H9 (cell line): Measurements from ENCODE around the gene FOXN4. TPM values are rescaled to one million over a fixed set of nuclear protein-coding genes. Genes with fewer than 3 reads are reported as not detected.

Source experiments
- DNase-seq: peaks from one replicate; pipeline ENCODE4 v3.0.0-alpha.2; 2017
- H2AFZ ChIP-seq: one replicate; pipeline ENCODE4 v1.6.1; 2013; ENCODE audit warnings: mild to moderate bottlenecking, low read length, control low read depth, moderate library complexity
- H2AK5ac ChIP-seq: 2 replicates; pipeline ENCODE4 v1.6.1; 2013; ENCODE audit warnings: low read length, control low read depth, mixed read lengths; ENCODE audit not compliant: insufficient read length
- H2BK120ac ChIP-seq: one replicate; pipeline ENCODE4 v1.6.1; 2013; ENCODE audit warnings: low read depth, mild to moderate bottlenecking, low read length, control low read depth, inconsistent platforms; ENCODE audit not compliant: poor library complexity, severe bottlenecking
- H2BK12ac ChIP-seq: 2 replicates; pipeline ENCODE4 v1.6.1; 2013; ENCODE audit warnings: low read length, control low read depth, mixed read lengths, low read depth; ENCODE audit not compliant: insufficient read length
- H2BK15ac ChIP-seq: 2 replicates; pipeline ENCODE4 v1.6.1; 2013; ENCODE audit warnings: low read depth, low read length, control low read depth
- H2BK20ac ChIP-seq: one replicate; pipeline ENCODE4 v1.6.1; 2013; ENCODE audit warnings: low read depth, mild to moderate bottlenecking, low read length, control low read depth, inconsistent platforms; ENCODE audit not compliant: poor library complexity, severe bottlenecking
- H2BK5ac ChIP-seq: 2 replicates; pipeline ENCODE4 v1.6.1; 2013; ENCODE audit warnings: low read length, control low read depth, mixed read lengths; ENCODE audit not compliant: insufficient read length
- H3K14ac ChIP-seq: 2 replicates; pipeline ENCODE4 v1.6.1; 2013; ENCODE audit warnings: low read length, control low read depth; ENCODE audit not compliant: insufficient read depth
- H3K18ac ChIP-seq: 2 replicates; pipeline ENCODE4 v1.6.1; 2013; ENCODE audit warnings: low read depth, mild to moderate bottlenecking, mixed read lengths, low read length, control low read depth; ENCODE audit not compliant: insufficient read length
- H3K23ac ChIP-seq: 2 replicates; pipeline ENCODE4 v1.6.1; 2013; ENCODE audit warnings: low read length, control low read depth, mixed read lengths, low read depth; ENCODE audit not compliant: insufficient read length
- H3K23me2 ChIP-seq: 2 replicates; pipeline ENCODE4 v1.6.1; 2013; ENCODE audit warnings: low read depth, mild to moderate bottlenecking, mixed read lengths, low read length, control low read depth; ENCODE audit not compliant: insufficient read length, poor library complexity, severe bottlenecking
- H3K27ac ChIP-seq: 2 replicates; pipeline ENCODE4 v1.5.1; 2013; ENCODE audit warnings: low read length, control low read depth, mixed read lengths, low read depth; ENCODE audit not compliant: insufficient read length
- H3K27me3 ChIP-seq: 2 replicates; pipeline ENCODE4 v1.6.1; 2013; ENCODE audit warnings: low read length, control low read depth, inconsistent platforms; ENCODE audit not compliant: insufficient read depth
- H3K4ac ChIP-seq: 2 replicates; pipeline ENCODE4 v1.6.1; 2013; ENCODE audit warnings: low read depth, mild to moderate bottlenecking, control low read depth, inconsistent platforms, low read length, moderate library complexity
- H3K4me1 ChIP-seq: 2 replicates; pipeline ENCODE4 v1.6.1; 2013; ENCODE audit warnings: low read length, control low read depth, inconsistent platforms; ENCODE audit not compliant: insufficient read depth
- H3K4me2 ChIP-seq: 2 replicates; pipeline ENCODE4 v1.6.1; 2013; ENCODE audit warnings: low read length, control low read depth, mixed read lengths; ENCODE audit not compliant: insufficient read length, insufficient read depth
- H3K56ac ChIP-seq: 2 replicates; pipeline ENCODE4 v1.6.1; 2013; ENCODE audit warnings: low read depth, mild to moderate bottlenecking, mixed read lengths, low read length, control low read depth; ENCODE audit not compliant: insufficient read length
- H3K79me1 ChIP-seq: 2 replicates; pipeline ENCODE4 v1.6.1; 2013; ENCODE audit warnings: low read depth, mild to moderate bottlenecking, moderate library complexity, low read length, control low read depth, inconsistent platforms; ENCODE audit not compliant: insufficient read depth, poor library complexity, severe bottlenecking
- H3K79me2 ChIP-seq: 2 replicates; pipeline ENCODE4 v1.6.1; 2013; ENCODE audit warnings: low read length, control low read depth, inconsistent platforms; ENCODE audit not compliant: insufficient read depth
- H3K9ac ChIP-seq: 2 replicates; pipeline ENCODE4 v1.6.1; 2013; ENCODE audit warnings: low read length, control low read depth, mixed read lengths; ENCODE audit not compliant: insufficient read length; ENCODE audit errors: extremely low read depth
- H3K9me3 ChIP-seq: one replicate; pipeline ENCODE4 v1.6.1; 2013; ENCODE audit warnings: low read depth, low read length, inconsistent platforms; ENCODE audit not compliant: control insufficient read depth
- H3T11ph ChIP-seq: one replicate; pipeline ENCODE4 v1.6.1; 2013; ENCODE audit warnings: mild to moderate bottlenecking, low read length, control low read depth, inconsistent platforms
- H4K20me1 ChIP-seq: one replicate; pipeline ENCODE4 v1.6.1; 2013; ENCODE audit not compliant: control insufficient read depth, insufficient read length, insufficient read depth
- H4K5ac ChIP-seq: 2 replicates; pipeline ENCODE4 v1.6.1; 2013; ENCODE audit warnings: low read depth, mild to moderate bottlenecking, mixed read lengths, low read length, control low read depth; ENCODE audit not compliant: insufficient read length
- H4K8ac ChIP-seq: replicated peaks from 2 replicates; pipeline ENCODE4 v1.6.1; 2013; ENCODE audit warnings: low read length, control low read depth, mixed read lengths, low read depth; ENCODE audit not compliant: insufficient read length
- H4K91ac ChIP-seq: 2 replicates; pipeline ENCODE4 v1.6.1; 2013; ENCODE audit warnings: low read depth, mild to moderate bottlenecking, moderate library complexity, mixed read lengths, low read length, control low read depth; ENCODE audit not compliant: insufficient read length
- H3K27ac Mint-ChIP-seq, 3 experiments: 2 replicates in 2 of 3; 3 replicates in 1 of 3; pipeline ENCODE4 v1.8.0; 2020 to 2021; ENCODE audit warnings: mixed read lengths in 3 of 3, mild to moderate bottlenecking in 1 of 3, moderate library complexity in 1 of 3
- H3K27me3 Mint-ChIP-seq: 2 replicates; pipeline ENCODE4 v1.8.0; 2021; ENCODE audit warnings: low read depth, mild to moderate bottlenecking, moderate library complexity, mixed read lengths
- H3K36me3 Mint-ChIP-seq, 3 experiments: 2 replicates in 2 of 3; 3 replicates in 1 of 3; pipeline ENCODE4 v1.8.0; 2020 to 2021; ENCODE audit warnings: low read depth in 3 of 3, mixed read lengths in 3 of 3; ENCODE audit not compliant: insufficient read depth in 1 of 3
- H3K4me1 Mint-ChIP-seq, 2 experiments: 2 replicates each; pipeline ENCODE4 v1.8.0; 2020; ENCODE audit warnings: mixed read lengths in 2 of 2
- H3K4me3 Mint-ChIP-seq, 2 experiments: 2 replicates in 1 of 2; 3 replicates in 1 of 2; pipeline ENCODE4 v1.8.0; 2020 to 2021; ENCODE audit warnings: mild to moderate bottlenecking in 2 of 2, mixed read lengths in 2 of 2, moderate library complexity in 1 of 2
- H3K9me3 Mint-ChIP-seq, 2 experiments: 2 replicates in 1 of 2; 3 replicates in 1 of 2; pipeline ENCODE4 v1.8.0; 2020; ENCODE audit warnings: mild to moderate bottlenecking in 2 of 2, mixed read lengths in 2 of 2, moderate library complexity in 1 of 2
- WGBS: extraction: QIAGEN DNeasy Blood & Tissue Kit; methylation state at CpG from one replicate; pipeline ENCODE4 v1.1.7; 2013; ENCODE audit warnings: missing lambda C conversion rate, low lambda C conversion rate, mixed read lengths; ENCODE audit not compliant: insufficient read length; ENCODE audit errors: extremely low coverage; 5-methylcytosine and 5-hydroxymethylcytosine counted together
- total RNA-seq: library from RNA; stranded (reverse); gene quantifications from 2 replicates; pipeline ENCODE4 v1.2.1, GENCODE V29; 2021
- TF ChIP-seq, protein P1 (sequence below): fragments of 200-600 bp; sonication (generic); conservative IDR thresholded peaks from 3 replicates; pipeline ENCODE4 v1.8.0; 2021; ENCODE audit warnings: antibody characterized with exemption, mild to moderate bottlenecking

FOXN4 gene
- total RNA-seq, 1 experiment from 2014 or later, result 0.39 TPM

DNA sequence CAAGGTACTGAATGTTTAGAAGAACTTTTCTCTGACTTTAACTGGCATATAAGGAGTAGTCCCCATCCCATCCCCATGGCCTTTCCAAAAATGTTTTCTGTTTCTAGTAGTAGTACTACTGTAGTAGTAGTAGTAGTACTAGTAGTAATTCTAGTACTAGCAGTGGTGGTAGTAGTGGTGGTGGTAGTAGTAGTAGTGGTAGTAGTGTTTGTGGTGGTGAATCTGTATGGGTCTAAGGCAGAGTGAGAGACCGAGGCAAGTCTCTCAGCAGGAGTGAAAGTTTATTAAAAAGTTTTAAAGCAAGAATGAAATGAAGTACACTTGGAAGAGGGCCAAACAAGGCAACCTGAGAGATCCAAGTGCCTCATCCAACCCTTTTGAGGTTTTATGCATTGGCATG is 58.6 kb downstream of the FOXN4 start:
- H3K36me3 Mint-ChIP-seq, result peaks cover 7 to 30% (median 25%) of the 10 kb centered on the region in 3 experiments; a peak in 6 of 7 replicates

More for the DNA sequence above, 58.6 kb downstream of the FOXN4 start:
- no peak overlapping the region for H4K91ac ChIP-seq
- H3K9ac ChIP-seq, result no peak overlapping the region
- H4K8ac ChIP-seq, result no peak overlapping the region
- no peak overlapping the region for H3K4ac ChIP-seq
- no peaks in the 10 kb centered on the region for H3K4me1 ChIP-seq
- no peak overlapping the region for H3K23ac ChIP-seq
- H2BK12ac ChIP-seq, result no peak overlapping the region
- TF ChIP-seq, protein P1, sequence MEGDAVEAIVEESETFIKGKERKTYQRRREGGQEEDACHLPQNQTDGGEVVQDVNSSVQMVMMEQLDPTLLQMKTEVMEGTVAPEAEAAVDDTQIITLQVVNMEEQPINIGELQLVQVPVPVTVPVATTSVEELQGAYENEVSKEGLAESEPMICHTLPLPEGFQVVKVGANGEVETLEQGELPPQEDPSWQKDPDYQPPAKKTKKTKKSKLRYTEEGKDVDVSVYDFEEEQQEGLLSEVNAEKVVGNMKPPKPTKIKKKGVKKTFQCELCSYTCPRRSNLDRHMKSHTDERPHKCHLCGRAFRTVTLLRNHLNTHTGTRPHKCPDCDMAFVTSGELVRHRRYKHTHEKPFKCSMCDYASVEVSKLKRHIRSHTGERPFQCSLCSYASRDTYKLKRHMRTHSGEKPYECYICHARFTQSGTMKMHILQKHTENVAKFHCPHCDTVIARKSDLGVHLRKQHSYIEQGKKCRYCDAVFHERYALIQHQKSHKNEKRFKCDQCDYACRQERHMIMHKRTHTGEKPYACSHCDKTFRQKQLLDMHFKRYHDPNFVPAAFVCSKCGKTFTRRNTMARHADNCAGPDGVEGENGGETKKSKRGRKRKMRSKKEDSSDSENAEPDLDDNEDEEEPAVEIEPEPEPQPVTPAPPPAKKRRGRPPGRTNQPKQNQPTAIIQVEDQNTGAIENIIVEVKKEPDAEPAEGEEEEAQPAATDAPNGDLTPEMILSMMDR, result no peak
- Mint-ChIP-seq H3K27me3 (no peaks in the 10 kb centered on the region), H3K4me1 (no peaks in the 10 kb centered on the region), H3K27ac (no peak overlapping the region), H3K4me3 (no peak overlapping the region), H3K9me3 (peaks cover 5 to 7% of the 10 kb centered on the region in 2 experiments; a peak in 3 of 5 replicates)
- H3T11ph ChIP-seq, result no peak overlapping the region
- no peak overlapping the region for H3K4me2 ChIP-seq
- no peak overlapping the region for H2BK20ac ChIP-seq
- no peaks in the 10 kb centered on the region for H3K23me2 ChIP-seq
- H3K56ac ChIP-seq, result no peak overlapping the region
- no peak overlapping the region for H4K5ac ChIP-seq
- H3K14ac ChIP-seq, result no peak overlapping the region
- H2BK15ac ChIP-seq, result no peak overlapping the region
- no peak overlapping the region for H2BK5ac ChIP-seq
- H4K20me1 ChIP-seq, result no peaks in the 10 kb centered on the region
- H3K27ac ChIP-seq, result no peak overlapping the region
- no peak overlapping the region for H2AK5ac ChIP-seq
- H3K27me3 ChIP-seq, result no peaks in the 10 kb centered on the region
- H3K18ac ChIP-seq, result no peak overlapping the region
- no peaks in the 10 kb centered on the region for H3K79me1 ChIP-seq
- H3K79me2 ChIP-seq, result no peaks in the 10 kb centered on the region
- WGBS, result no CpG with 5 or more reads among the region's 1 CpG
- DNase-seq, result no peak
- H2AFZ ChIP-seq, result no peak overlapping the region
- H3K9me3 ChIP-seq, result no peaks in the 10 kb centered on the region
- no peak overlapping the region for H2BK120ac ChIP-seq
